Measurements from ENCODE around the gene KIAA0753. TPM values are rescaled to one million over a fixed set of nuclear protein-coding genes. Genes with fewer than 3 reads are reported as not detected.

Gene KIAA0753
- total and polyA plus RNA-seq, 2 of the 8 experiments (the other 6 are each of a cell fraction or from before 2014, with no cell fraction given) = 5.0 to 27.1 TPM

- H2BK20ac ChIP-seq (ENCODE audit: low read length) = no peak overlapping the region
- TF ChIP-seq HDAC6 (IDR thresholded peaks at IDR 0.05; ENCODE audit: low read depth, low read length) = no peak
Measured at GRCh38 chr17:6544011-6544370, 96.5 kb downstream of the KIAA0753 start.

More at GRCh38 chr17:6544011-6544370, 96.5 kb downstream of the KIAA0753 start:
- no peak overlapping the region for H3K56ac ChIP-seq (replicated peaks; ENCODE audit: insufficient read length, low read depth, low read length)
- H3K27ac ChIP-seq (ENCODE audit: low read depth, low read length) = no peak overlapping the region
- no peaks in the 10 kb centered on the region for H3K36me3 ChIP-seq (ENCODE audit: control insufficient read depth in 2 of 4, insufficient read depth in 4 of 4, low read length in 3 of 4)
- no peak overlapping the region for H2AFZ ChIP-seq (ENCODE audit: low read length)
- no peak for FAIRE-seq
- ChIA-PET CTCF (ENCODE audit: partially characterized antibody) (interaction anchor here (1.0 kb wide), 1 partner anchor 122 kb away, joined by 3 read pairs; no protein-coding TSS in a partner anchor), POLR2A (ENCODE audit: partially characterized antibody) (interaction anchor here (1.1 kb wide), 1 partner anchor 14 kb away, joined by 3 read pairs; no protein-coding TSS in a partner anchor)
- H2BK120ac ChIP-seq (replicated peaks; ENCODE audit: low read depth, low read length) = no peak overlapping the region
- 93% methylated on average over 5 of the region's 5 CpGs; no CpG with 5 or more reads in 1 of the 2 experiments for WGBS, 2 experiments (ENCODE audit: extremely low coverage in 1 of 2, insufficient coverage in 1 of 2, insufficient read length in 1 of 2, insufficient replicate concordance in 2 of 2, low coverage in 1 of 2, low lambda C conversion rate in 2 of 2, missing lambda C conversion rate in 1 of 2)
- no peak overlapping the region for H4K91ac ChIP-seq (replicated peaks; ENCODE audit: insufficient read length, low read length)
- no peak overlapping the region for H3K4me3 ChIP-seq (ENCODE audit: extremely low read depth in 1 of 4, insufficient read depth in 2 of 4, low read depth in 3 of 4, low read length in 4 of 4)
- H2BK12ac ChIP-seq (ENCODE audit: low read depth, low read length) = no peak overlapping the region
- H3K4me1 ChIP-seq (replicated peaks in 1 of 4; ENCODE audit: control insufficient read depth in 3 of 4, insufficient read depth in 4 of 4, low read length in 3 of 4) = peaks cover 0 to 9% (median 3%) of the 10 kb centered on the region in 4 experiments; a peak in 6 of 7 replicates
- no peaks in the 10 kb centered on the region; the same call in 1 of the 2 replicates for H3K79me1 ChIP-seq (ENCODE audit: low read depth, low read length)
- H4K20me1 ChIP-seq (replicated peaks in 1 of 2; ENCODE audit: control insufficient read depth in 1 of 2, insufficient read depth in 2 of 2, low read length in 2 of 2) = no peaks in the 10 kb centered on the region
- no peak overlapping the region; a peak in 1 of 4 replicates for H3K4me2 ChIP-seq (ENCODE audit: insufficient read depth in 1 of 2, low read depth in 2 of 2, low read length in 2 of 2)
- no peak overlapping the region for H3K14ac ChIP-seq (ENCODE audit: insufficient read length)
- H2BK5ac ChIP-seq (ENCODE audit: low read depth, low read length) = no peak overlapping the region
- H3K4ac ChIP-seq (replicated peaks; ENCODE audit: insufficient read length, low read depth, low read length) = no peak overlapping the region
- no peak for DNase-seq (ENCODE audit: low read depth in 1 of 2, low spot score in 2 of 2)
- H3K23me2 ChIP-seq (ENCODE audit: low read depth, low read length) = no peaks in the 10 kb centered on the region; the same call in 1 of the 2 replicates
- H2BK15ac ChIP-seq (ENCODE audit: low read length) = no peak overlapping the region
- no peak overlapping the region for H3K23ac ChIP-seq (ENCODE audit: insufficient read length)
- H3K27me3 ChIP-seq (replicated peaks in 1 of 4; ENCODE audit: control insufficient read depth in 3 of 4, extremely low read depth in 1 of 4, insufficient read depth in 3 of 4, low read length in 3 of 4) = 0 out of 7 replicates have a peak, but pooled peaks cover 0 to 4% (median 0%) of the 10 kb centered on the region in 4 experiments
- no peak overlapping the region for H4K8ac ChIP-seq (ENCODE audit: extremely low read depth, insufficient read depth, low read length)
- H3K79me2 ChIP-seq (ENCODE audit: control insufficient read depth in 1 of 2, insufficient read depth in 2 of 2, low read length in 2 of 2) = no peaks in the 10 kb centered on the region
- no peak overlapping the region for H3K18ac ChIP-seq (ENCODE audit: extremely low read depth, low read length)
- H2AK5ac ChIP-seq (ENCODE audit: low read depth, low read length) = no peak overlapping the region
- H3K9me3 ChIP-seq (ENCODE audit: insufficient read depth in 2 of 2, low read depth in 1 of 2, low read length in 1 of 2) = peaks cover 0 to 3% of the 10 kb centered on the region in 2 experiments; a peak in 1 of 4 replicates
- H3K9ac ChIP-seq (replicated peaks in 1 of 4; ENCODE audit: extremely low read depth in 1 of 4, low read depth in 3 of 4, low read length in 3 of 4) = no peak overlapping the region
- no peak overlapping the region for H4K5ac ChIP-seq (ENCODE audit: insufficient read length, low read depth, low read length)
